22Rv1 (cell line): ENCODE results near the gene TGFB1.

Source experiments
- ZFX ChIP-seq: fragments of 450-650 bp; IDR thresholded peaks from 2 replicates; pipeline ENCODE4 v1.6.1; 2017; ENCODE audit warnings: antibody characterized with exemption, borderline replicate concordance
- TF ChIP-seq, protein P1 (sequence below): fragments of 450-650 bp; IDR thresholded peaks from 2 replicates; pipeline ENCODE4 v1.5.1; 2017; ENCODE audit warnings: mild to moderate bottlenecking

DNA sequence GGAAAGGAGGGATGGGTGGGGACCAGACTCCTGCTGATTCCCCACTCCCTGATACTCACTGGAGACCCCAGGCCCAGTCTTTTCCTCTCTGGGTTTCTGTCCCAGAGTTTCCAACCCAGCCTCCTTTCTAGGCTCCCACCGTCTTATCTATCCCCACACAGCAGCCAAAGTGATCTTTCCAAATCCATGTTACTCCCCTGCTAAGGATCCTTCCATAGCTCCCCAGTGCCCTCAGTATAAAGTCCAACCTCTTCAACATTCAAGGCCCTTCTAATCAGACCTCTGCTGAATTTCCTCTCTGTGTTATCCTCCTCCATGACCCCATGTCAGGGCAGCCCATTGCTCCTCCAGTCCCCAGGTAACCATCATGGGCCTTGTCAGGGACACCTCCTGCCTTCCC, 1.3 kb upstream of the TGFB1 start:
- TF ChIP-seq, protein P1, sequence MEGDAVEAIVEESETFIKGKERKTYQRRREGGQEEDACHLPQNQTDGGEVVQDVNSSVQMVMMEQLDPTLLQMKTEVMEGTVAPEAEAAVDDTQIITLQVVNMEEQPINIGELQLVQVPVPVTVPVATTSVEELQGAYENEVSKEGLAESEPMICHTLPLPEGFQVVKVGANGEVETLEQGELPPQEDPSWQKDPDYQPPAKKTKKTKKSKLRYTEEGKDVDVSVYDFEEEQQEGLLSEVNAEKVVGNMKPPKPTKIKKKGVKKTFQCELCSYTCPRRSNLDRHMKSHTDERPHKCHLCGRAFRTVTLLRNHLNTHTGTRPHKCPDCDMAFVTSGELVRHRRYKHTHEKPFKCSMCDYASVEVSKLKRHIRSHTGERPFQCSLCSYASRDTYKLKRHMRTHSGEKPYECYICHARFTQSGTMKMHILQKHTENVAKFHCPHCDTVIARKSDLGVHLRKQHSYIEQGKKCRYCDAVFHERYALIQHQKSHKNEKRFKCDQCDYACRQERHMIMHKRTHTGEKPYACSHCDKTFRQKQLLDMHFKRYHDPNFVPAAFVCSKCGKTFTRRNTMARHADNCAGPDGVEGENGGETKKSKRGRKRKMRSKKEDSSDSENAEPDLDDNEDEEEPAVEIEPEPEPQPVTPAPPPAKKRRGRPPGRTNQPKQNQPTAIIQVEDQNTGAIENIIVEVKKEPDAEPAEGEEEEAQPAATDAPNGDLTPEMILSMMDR = no peak
- no peak for TF ChIP-seq ZFX
